GM08714 (cell line): ENCODE measurements around the gene SMIM22.

Source experiments
- H3K4me3 ChIP-seq: fragments of 200-500 bp; sonication (Bioruptor generic); 2 replicates; pipeline ENCODE4 v1.5.1; 2014; ENCODE audit warnings: mild to moderate bottlenecking, low read length, inconsistent platforms
- ZNF274 ChIP-seq: IDR thresholded peaks from 2 replicates; pipeline ENCODE4 v1.6.1; 2012; ENCODE audit warnings: mild to moderate bottlenecking, low read depth, low read length

SMIM22 gene

GRCh38 chr16:4839942-4840341 lies 44.8 kb downstream of the SMIM22 start:
- no peak for TF ChIP-seq ZNF274
- no peak overlapping the region for H3K4me3 ChIP-seq

GRCh38 chr16:4840984-4841383 lies 45.8 kb downstream of the SMIM22 start:
- no peak for TF ChIP-seq ZNF274

More at GRCh38 chr16:4840984-4841383, 45.8 kb downstream of the SMIM22 start:
- H3K4me3 ChIP-seq, result no peak overlapping the region
